ENCODE results near the gene SH3PXD2B. TPM values are rescaled to one million over a fixed set of nuclear protein-coding genes. Genes with fewer than 3 reads are reported as not detected.

SH3PXD2B gene
- total RNA-seq, 2 donors from 2014 or later: 12.2 to 13.2 TPM

DNA sequence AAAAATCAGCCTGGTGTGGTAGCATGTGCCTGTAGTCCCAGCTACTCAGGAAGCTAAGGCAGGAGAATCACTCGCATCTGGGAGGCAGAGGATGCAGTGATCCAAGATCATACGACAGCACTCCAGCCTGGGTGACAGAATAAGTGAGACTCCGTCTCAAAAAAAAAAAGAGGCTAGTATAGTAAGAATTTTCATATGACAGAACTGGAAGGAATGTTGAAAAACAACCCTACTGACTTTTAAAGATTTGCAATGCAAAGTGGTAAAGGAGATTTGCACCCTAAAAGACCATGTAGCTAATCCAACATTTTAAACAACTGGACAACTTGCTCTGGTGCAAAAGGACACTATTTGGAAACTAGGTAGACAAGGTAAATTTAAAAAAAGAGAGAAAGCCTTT is 58.1 kb downstream of the SH3PXD2B start:
- intact Hi-C loops (cut with DNase I): no loop called here
- TF ChIP-seq, protein P1, sequence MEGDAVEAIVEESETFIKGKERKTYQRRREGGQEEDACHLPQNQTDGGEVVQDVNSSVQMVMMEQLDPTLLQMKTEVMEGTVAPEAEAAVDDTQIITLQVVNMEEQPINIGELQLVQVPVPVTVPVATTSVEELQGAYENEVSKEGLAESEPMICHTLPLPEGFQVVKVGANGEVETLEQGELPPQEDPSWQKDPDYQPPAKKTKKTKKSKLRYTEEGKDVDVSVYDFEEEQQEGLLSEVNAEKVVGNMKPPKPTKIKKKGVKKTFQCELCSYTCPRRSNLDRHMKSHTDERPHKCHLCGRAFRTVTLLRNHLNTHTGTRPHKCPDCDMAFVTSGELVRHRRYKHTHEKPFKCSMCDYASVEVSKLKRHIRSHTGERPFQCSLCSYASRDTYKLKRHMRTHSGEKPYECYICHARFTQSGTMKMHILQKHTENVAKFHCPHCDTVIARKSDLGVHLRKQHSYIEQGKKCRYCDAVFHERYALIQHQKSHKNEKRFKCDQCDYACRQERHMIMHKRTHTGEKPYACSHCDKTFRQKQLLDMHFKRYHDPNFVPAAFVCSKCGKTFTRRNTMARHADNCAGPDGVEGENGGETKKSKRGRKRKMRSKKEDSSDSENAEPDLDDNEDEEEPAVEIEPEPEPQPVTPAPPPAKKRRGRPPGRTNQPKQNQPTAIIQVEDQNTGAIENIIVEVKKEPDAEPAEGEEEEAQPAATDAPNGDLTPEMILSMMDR (IDR thresholded peaks at IDR 0.05): no peak
- no peaks in the 10 kb centered on the region for H3K36me3 ChIP-seq
- H3K9me3 ChIP-seq: no peaks in the 10 kb centered on the region
- no peaks in the 10 kb centered on the region for H3K4me1 ChIP-seq
- no peak overlapping the region for H3K9ac ChIP-seq (ENCODE audit: low read depth in 2 of 2, low read length in 2 of 2)
- no peak for DNase-seq
- H3K27ac ChIP-seq: no peak overlapping the region
- no peak overlapping the region for H3K4me3 ChIP-seq
- no peaks in the 10 kb centered on the region for H3K27me3 ChIP-seq

DNA sequence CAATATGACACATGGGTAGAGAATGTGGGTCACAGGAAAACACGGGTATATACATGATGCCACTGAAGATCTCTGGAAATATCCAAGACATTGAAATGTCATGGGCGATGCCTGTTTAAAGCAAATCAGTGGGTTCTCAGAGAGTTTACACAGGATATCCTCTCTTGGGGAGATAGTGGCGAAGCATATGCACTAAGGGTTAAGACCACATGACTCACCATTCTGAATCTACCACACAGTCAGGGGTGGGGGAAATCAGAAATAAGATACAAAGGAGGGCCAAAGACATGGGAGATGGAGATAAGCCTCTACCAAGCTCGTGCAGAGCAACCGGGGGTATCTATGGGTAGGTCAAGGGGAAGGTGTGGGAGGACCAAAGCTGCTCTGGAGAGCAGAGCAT is 58.8 kb downstream of the SH3PXD2B start:
- H3K36me3 ChIP-seq: no peaks in the 10 kb centered on the region
- intact Hi-C loops (cut with DNase I): no loop called here

DNA sequence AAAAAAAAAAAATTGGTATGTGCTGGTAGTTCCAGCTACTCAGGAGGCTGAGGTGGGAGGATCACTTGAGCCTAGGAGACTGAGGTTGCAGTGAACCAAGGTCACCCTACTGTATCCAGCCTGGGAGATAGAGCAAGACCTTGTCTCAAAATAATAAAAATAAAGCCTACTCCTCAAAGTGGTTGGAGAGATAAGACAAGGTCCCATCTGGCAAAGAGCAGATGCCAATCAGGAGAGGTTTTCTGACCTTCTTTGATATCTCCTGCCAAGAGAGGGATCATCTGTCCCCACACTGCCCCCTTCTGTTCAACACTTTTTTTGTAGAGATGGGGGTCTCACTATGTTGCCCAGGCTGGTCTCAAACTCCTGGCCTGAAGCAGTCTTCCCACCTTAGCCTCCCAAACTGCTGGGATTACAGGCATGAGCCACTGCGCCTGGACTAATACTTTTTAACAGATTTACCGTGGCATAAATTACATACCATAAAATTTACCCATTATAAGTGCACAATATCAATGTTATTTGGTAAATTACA is 64.7 kb downstream of the SH3PXD2B start:
- Histone ChIP-seq H3K9me3 (no peaks in the 10 kb centered on the region), H3K27me3 (no peaks in the 10 kb centered on the region), H3K27ac (no peak overlapping the region), H3K4me1 (no peaks in the 10 kb centered on the region), H3K4me3 (no peak overlapping the region), H3K36me3 (no peaks in the 10 kb centered on the region), H3K9ac (ENCODE audit: low read depth in 2 of 2, low read length in 2 of 2) (no peak overlapping the region)
- TF ChIP-seq, protein P1 (IDR thresholded peaks at IDR 0.05): no peak
- intact Hi-C loops (cut with DNase I): no loop called here
- no peak for DNase-seq

More for the DNA sequence above, 58.8 kb downstream of the SH3PXD2B start:
- no peak for DNase-seq
- H3K27ac ChIP-seq: no peak overlapping the region
- no peak overlapping the region for H3K4me3 ChIP-seq
- no peaks in the 10 kb centered on the region for H3K4me1 ChIP-seq
- H3K9ac ChIP-seq (ENCODE audit: low read depth in 2 of 2, low read length in 2 of 2): no peak overlapping the region
- H3K9me3 ChIP-seq: no peaks in the 10 kb centered on the region
- TF ChIP-seq, protein P1 (IDR thresholded peaks at IDR 0.05): no peak
- H3K27me3 ChIP-seq: no peaks in the 10 kb centered on the region

DNA sequence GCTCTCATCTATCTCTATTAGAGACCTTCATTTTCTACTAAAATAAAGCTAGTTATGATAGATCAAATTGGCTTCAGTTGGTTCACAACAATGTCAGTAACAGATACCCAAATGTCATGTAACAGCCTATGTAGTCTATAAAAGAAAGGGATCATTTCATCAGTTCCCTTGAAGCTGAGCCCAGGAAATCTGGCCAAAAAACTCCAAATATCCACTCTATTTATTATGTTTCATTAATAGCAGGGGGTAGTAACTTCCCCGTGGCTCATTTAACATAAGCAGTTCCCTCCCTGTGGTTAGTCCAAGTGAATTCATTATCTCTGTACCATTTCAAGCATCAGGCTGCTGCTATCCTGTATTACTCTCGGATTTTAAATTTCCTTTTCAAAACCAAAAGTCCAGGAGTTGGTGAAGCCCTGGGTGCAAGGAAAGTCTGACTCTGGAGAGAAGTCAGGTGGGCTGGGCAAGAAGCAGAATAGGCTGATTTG is 66.0 kb downstream of the SH3PXD2B start:
- intact Hi-C loops (cut with DNase I): no loop called here
- DNase-seq: no peak
- no peak overlapping the region for H3K9ac ChIP-seq (ENCODE audit: low read depth in 2 of 2, low read length in 2 of 2)
- no peak overlapping the region for H3K27ac ChIP-seq
- H3K36me3 ChIP-seq: no peaks in the 10 kb centered on the region
- no peaks in the 10 kb centered on the region for H3K9me3 ChIP-seq
- H3K27me3 ChIP-seq: no peaks in the 10 kb centered on the region
- TF ChIP-seq, protein P1 (IDR thresholded peaks at IDR 0.05): no peak
- H3K4me3 ChIP-seq: no peak overlapping the region
- H3K4me1 ChIP-seq: peaks cover 4% of the 10 kb centered on the region

DNA sequence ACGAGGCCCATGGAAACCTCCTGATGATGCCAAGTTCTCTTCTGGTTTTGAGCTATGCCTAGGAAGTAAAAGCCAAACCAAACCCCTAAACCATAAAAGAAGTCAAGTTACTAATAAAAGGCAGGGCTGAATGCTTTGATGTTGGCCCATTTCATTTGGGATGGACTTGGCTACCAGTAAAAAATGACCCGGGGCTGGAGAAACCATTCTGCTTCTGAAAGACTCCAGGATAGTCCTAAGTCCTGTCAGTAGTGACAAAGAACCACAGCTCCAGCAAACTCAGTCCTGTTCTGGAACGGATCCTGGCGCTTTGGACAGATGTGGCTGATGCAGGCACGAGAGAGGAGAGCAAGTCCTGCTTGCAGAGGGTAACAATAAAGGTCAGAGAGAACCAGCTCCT is 68.6 kb downstream of the SH3PXD2B start:
- no peak overlapping the region for H3K27ac ChIP-seq
- H3K36me3 ChIP-seq: no peaks in the 10 kb centered on the region

More for the DNA sequence above, 68.6 kb downstream of the SH3PXD2B start:
- peaks cover 6% of the 10 kb centered on the region for H3K4me1 ChIP-seq
- H3K9ac ChIP-seq (ENCODE audit: low read depth in 2 of 2, low read length in 2 of 2): no peak overlapping the region
- intact Hi-C loops (cut with DNase I): no loop called here
- H3K27me3 ChIP-seq: no peaks in the 10 kb centered on the region
- no peaks in the 10 kb centered on the region for H3K9me3 ChIP-seq
- DNase-seq: no peak
- TF ChIP-seq, protein P1 (IDR thresholded peaks at IDR 0.05): no peak
- no peak overlapping the region for H3K4me3 ChIP-seq
